HG03108 (cell line): ENCODE measurements around the gene NNT.

ENCODE experiments used
- ATAC-seq: cut with Tn5 transposase; IDR thresholded peaks from one replicate; pipeline ENCODE4 v1.9.1; 2021; ENCODE audit warnings: moderate library complexity; ENCODE audit not compliant: unreplicated experiment

Gene NNT

GRCh38 chr5:43622074-43622473 lies 19.1 kb downstream of the NNT start:
- no peak for ATAC-seq

DNA sequence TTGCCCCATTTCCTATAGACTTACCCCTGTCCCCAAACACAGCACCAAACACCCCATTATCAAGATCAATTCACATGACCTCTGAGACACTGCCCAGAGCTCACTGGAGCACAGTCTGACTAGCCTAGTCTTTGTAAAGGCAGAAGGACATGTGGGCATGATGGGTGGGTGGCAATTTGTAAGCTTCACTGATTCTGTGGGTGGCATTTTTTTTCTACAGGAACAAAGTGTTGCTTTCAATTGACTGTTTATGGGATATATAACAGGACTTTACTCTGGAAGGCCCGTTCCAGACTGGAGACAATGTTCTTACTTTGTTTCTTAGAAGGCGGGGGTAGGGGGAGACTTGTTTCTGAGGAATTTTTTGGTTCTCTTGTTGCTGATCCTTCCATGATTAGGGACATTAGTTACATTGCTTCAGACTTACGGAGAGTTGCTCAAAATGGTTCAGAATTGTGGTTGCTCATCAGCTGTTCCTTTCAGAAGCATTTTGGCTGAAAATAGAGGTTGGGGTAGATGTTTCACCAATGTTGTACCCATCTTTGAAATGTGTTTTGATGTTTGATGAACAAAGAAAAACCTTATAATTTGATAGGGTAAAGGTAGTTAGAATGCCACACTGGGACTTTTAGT lies 20.2 kb downstream of the NNT start:
- no peak for ATAC-seq

DNA sequence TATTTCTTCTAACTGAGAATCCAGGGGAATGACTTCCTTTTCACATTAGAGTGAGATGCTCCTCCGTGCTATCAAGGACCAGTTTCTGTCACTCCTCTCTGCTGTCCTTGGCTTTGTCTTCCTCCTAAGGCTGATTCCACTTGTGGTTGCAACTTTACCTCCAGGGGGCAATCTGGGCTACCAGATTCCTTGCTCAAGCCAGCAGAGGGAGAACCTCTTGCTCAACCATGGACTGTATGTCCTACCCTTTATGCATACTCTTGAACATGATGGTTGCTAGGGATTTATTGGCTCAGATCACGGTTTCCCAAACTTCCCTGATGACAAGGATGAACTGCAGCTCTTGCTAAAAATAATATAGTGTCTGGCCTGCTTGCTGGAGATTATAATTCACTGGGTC lies 24.0 kb downstream of the NNT start:
- no peak for ATAC-seq

DNA sequence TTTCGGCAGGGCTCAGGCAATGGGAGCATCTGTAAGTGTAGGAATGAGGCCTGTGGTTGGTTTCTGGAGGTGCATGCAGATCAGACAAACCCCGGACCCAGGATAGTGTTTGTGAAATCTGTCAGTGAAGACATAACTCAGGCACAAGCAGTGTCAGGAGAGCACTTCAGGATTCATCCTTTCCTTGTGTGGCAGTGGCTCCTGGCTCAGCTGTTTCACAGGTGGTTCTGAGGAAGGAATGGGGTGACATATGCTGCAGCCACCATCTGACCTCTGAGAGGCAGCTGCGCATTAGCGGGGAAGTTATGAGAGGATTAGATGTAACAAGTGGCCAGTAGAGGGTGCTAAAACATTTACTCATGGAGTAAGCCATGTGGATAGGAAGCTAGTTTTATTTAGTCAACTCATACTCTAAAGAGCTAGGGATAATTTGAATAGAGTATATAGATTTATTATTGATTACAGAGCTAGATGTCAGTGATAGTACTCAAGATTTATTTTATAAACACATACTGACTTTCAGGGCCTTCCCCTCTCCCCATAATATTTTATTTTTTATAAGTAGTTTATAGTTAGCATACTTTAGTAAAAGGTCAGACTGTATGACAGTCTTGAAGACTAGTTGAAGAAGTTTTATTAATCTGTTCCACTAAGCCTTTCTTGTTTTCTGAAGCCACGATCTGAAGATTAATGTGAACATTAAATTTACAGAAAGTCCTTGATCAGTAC lies 28.4 kb downstream of the NNT start:
- peak; percentile 86 for ATAC-seq

GRCh38 chr5:43634621-43635020 lies 31.6 kb downstream of the NNT start:
- no peak for ATAC-seq

DNA sequence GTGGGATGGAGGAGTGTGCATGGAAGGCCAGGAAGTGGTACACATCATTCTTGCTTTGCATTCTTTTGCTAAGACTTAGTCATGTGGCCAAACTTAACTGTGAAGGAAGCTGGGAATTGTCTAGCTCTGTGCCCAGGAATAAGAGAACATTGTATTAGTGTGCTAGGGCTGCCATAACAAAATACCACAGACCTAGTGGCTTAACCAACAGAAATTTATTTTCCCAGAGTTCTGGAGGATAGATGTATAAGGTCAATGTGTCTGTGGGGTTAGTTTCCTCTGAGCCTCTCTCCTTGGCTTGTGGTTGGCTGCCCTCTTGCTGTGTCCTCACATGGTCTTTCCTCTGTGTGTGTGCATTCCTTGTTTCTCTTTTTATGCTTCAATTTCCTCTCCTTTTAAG lies 32.4 kb downstream of the NNT start:
- ATAC-seq, result no peak

- no peak for ATAC-seq
Observed at GRCh38 chr5:43636076-43636475, 33.1 kb downstream of the NNT start.

DNA sequence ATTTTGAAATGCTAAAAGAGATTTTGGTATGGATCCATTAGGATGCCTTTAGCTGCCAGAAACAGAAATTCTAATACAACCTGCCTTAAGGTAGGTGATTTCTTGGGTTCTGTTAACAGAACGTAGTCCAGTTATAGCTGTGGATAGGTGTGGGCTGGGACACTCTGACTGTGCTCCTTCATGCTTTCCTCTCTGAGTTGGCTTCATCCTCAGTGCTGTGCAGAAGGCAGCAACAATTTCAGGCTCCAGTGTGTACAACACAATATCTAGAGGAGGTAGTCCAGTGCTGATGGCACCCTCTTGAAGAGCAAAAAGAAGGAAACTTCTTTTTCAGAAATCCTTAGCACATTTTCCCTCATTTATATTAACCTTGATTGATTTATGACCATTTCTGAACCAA lies 34.4 kb downstream of the NNT start:
- ATAC-seq, result no peak

- ATAC-seq, result no peak
Observed at GRCh38 chr5:43638107-43638506, 35.1 kb downstream of the NNT start.

DNA sequence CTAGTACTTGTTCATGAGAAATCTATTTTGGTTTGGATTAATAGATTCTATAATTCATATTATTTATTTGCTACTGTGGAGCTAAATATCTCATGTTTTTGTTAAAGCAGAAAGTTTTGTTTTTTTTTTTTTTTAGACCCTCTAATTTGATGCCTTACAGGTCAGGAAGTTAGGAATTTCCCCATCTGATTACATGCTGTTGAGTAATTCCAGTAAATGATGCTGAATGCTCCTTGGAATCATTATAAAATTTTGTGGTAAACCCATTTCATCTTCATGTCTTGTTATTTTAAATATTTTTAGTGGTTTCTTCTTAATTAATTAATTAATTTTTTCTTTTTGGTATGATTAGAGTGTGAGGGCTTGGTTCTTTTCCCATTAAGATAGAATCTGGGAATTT lies 35.6 kb downstream of the NNT start:
- ATAC-seq, result no peak

- no peak for ATAC-seq
Observed at GRCh38 chr5:43639566-43639965, 36.6 kb downstream of the NNT start.

DNA sequence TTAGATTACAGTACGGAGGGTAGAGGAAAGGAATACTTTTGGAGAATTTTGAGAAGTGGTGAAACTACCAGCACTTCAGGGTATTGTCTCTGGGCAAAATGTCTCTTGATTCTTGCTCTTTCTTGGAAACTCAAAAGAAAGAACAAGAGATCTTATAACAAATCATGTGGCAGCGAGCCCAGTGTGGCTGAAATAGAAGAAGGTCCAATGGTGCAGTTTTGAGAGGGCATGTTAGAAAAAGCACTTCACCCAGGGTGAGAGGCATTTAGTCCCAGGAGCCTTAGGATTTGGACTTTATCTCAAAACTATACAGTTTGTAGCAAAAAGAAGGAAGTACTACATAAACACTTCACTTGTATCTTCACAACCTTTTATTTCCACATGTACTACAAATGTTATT lies 39.4 kb downstream of the NNT start:
- no peak for ATAC-seq

DNA sequence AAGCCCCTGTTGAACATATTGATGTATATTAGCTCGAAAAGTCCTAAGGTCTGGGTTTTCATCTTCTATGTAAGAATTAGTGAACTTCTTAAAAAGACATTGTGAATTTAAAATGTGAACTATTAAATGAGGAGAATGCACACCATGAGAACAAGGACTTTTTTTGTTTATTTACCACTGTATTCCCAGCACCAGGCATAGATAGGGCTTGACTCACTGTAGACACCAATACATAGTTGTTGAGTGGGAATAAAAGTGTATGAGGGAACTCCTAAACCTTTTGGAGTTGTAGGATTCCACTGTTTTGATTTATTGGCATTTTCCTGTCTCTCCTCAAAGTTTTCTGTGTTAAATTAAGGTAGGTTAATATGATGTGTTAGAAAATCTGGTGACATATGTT lies 40.3 kb downstream of the NNT start:
- no peak for ATAC-seq

- ATAC-seq, result no peak
Observed at GRCh38 chr5:43643750-43644149, 40.8 kb downstream of the NNT start.

DNA sequence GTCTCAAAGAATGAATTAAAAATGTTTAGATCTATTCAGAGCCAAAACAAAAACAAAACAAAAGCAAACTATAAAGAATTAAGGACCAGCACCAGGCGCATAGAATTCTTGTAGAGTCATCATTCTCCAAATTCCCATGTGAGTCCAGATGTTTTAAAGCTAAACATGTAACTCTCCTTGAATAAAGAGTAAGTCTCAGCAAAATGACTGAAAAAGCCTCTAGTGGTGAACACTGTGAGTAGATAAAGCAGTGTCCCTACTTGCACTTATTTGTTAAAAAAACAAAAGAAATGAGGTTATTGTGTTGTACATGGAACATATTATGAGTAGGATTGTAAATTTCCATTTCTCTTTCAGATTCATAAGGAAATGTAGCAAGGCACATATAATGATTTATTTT lies 44.0 kb downstream of the NNT start:
- ATAC-seq, result no peak

DNA sequence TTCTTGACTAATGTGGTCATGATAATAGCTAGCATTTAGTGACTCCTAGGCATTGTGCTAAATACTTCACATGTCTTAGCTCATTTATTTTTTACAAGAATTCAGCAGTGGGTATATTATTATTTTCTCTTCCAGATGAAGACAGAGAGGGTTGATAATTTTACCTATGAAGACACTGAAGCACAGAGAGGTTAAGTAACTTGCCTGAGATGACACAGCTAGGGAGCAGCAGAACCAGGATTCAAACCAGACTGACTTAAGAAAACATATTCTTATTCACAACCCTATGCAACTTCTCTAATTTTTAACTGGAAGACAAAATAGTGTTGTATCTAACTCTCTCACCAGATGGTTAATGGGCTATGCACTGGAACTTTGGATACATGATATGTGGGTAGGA lies 44.8 kb downstream of the NNT start:
- no peak for ATAC-seq

GRCh38 chr5:43648499-43649124 lies 45.6 kb downstream of the NNT start:
- ATAC-seq, result no peak

- ATAC-seq, result no peak
Observed at GRCh38 chr5:43649256-43649655, 46.3 kb downstream of the NNT start.

DNA sequence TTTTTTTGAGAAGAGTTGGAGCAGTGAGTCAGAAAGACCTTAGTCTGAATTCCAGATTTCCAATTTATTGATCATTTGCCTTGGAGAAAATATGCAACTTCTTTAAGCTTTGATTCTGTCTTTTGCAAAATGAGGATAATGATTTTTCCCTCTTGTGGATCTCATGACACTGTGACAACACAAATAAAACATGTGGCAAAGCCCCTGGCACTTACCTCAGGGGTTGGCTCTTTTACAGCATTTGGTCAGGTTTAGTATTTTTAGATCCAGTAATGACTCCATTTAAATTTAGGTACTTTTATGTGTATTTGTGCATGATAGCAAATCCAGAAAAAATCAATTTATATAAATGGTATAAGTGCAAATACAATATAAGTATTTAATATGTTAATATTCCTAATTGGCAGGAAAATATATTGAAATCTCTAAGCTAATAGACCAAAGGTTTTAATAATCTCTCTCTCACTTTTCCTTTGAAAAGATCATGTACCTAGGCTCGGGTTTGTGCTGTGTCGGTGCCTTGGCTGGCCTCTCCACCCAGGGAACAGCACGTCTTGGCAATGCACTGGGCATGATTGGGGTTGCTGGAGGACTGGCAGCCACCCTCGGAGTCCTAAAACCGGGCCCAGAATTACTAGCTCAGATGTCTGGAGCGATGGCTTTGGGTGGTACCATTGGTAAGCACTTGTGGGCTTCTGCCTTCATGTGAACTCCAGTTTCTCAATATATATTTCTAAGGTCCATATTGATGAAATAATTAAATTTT lies 49.7 kb downstream of the NNT start:
- no peak for ATAC-seq

DNA sequence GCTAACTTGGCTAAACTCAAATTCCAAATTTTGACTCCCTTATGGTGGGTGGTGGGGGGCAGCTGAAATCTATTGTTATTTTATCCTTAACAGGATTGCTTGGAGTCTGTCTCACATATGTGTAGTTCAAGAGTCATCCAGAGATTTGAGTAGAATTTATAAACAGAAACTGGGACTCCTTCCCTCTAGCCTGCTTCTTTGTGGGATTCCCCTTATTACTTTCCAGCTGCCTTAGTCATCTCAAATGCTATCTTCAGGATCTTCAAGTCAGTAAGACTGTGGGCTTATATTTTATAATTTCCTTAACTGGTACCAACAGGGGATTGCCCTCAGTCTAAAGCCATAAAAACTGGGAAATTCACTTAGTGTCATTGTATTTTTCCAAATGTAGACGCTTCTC lies 55.5 kb downstream of the NNT start:
- no peak for ATAC-seq

DNA sequence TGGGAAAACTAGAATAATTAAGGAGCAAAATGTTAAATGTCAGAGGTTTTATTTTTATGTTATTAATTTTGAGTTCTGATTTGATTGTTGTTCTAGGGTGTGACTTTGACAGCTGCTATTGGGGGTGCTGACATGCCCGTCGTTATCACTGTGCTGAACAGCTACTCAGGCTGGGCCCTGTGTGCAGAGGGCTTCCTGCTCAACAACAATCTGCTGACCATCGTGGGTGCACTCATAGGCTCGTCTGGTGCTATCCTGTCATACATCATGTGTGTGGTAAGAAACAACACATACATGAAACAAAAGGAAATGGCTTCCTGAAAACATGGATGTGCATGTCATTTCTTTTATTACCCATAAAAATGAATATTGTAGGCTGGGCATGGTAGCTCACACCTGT lies 56.1 kb downstream of the NNT start:
- ATAC-seq, result no peak

- no peak for ATAC-seq
Observed at GRCh38 chr5:43661102-43661501, 58.1 kb downstream of the NNT start.
